ENCODE results near the gene ARHGAP15. TPM values are rescaled to one million over a fixed set of nuclear protein-coding genes. Genes with fewer than 3 reads are reported as not detected.

Gene ARHGAP15
- total RNA-seq, 1 donor from 2014 or later: 32.2 TPM

DNA sequence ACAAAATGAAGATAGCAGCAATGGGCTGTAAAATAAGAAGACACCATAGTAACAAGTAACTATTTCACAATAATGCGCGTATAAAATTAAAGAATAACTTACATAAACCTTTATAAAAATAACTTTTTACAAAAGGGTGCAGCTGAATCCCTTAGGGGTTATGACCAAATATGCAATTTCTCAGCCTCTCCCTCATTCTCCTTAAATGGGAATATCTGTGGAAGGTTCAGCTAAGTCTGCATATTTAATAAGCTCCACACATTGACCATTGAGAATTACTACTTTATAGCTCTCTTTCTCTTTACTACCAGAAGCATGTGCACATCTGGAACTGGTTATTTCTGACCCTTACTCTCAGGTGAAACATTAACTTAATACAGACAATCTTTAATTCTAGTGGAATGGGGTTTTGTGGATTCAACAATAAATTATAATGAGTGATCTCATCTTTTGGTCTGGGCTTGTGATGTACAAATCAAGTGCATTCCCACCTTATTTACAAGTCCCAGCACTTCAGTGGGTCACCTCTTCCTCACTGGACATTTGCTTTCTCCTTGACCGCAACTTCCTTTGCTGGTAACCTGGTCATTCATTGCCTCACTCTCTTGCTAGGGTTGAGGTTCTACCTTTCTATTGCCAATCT is 15.7 kb downstream of the ARHGAP15 start:
- DNase-seq: no peak

DNA sequence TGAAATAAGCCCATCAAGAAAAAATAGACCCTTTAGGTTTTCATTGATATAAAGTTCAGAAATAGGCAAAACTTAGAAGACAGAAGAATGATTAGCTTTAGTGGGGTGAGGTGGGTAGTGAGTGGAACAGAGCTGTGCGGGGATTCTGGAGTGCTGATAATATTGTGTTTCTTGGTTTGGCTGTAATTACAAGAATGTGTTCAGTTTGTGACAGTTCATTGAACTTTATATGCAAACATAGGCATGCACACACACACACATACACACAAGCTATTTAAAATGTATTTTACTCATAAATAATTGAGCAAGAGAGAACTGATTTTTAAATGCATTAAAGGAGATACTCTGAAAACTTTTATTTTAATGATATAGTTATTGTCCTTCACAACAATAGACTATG is 17.1 kb downstream of the ARHGAP15 start:
- no peak for DNase-seq

DNA sequence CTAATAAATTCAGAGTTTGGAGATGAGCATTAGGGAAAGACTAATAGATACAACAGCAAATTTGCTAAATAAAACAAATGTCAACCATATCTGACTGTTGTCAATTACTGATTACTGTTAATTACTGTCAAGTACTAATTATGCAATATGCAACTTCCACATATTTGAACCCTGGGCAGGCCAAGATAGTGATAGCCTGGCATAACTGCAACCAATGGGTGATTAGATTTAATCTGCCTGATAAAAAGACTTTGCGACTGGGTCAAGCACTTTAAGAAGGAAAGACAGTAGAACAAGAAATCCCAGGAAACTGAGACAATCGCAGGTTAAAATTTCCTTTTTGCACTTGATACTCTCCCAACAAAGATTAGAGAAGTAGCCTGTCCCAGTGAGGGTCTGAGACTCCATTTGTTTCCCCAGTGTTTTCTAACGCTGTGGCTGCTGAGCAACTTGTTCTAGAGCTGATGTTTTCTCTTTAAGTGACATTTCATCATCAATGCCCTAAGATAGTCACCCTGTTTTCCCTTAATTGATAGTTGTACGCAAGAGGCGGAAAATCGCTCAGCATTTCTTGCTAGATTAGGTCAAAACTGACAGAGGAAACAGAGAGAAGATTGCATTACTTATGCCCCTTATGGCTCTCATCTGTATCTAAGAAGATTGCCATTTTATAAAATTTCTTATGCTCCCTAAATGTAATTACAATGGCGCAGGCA is 17.8 kb downstream of the ARHGAP15 start:
- no peak for DNase-seq

DNA sequence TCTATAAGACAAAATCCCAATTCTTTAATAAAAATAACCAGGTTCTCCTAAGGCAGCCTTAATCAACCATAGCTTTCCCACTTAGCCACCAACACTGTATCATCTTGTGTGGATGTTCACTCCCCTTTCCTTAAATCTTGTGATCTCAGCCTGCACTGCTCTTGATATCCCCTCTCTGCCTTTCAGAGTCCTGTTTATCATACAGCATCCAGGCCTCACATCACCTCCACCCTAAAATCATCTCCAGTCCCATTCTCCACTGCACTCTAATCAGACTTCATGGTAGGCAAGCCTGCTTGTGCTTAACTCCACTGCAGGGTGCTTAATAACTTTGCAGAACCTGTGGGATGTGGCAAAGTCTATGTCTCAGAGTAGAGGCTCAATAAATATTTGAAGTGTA is 18.8 kb downstream of the ARHGAP15 start:
- DNase-seq: no peak

DNA sequence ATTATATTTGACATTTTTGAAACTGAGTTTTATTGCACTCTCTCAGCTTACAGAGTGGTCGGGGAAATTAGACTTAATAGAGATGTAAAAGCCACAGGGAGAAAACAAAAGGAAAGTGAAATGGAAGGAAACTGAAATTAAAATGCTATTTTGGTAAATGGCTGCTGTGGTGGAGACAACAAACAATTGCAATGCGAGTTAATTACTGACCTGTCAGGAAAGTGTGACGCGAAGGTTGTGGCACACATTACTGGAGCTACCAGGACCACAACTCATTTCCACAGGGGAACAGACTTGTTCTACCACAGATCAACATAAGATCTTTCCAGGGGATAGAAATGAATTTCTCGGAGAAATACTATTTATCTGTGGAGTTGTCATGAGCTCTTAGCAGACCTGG is 19.5 kb downstream of the ARHGAP15 start:
- no peak for DNase-seq

DNA sequence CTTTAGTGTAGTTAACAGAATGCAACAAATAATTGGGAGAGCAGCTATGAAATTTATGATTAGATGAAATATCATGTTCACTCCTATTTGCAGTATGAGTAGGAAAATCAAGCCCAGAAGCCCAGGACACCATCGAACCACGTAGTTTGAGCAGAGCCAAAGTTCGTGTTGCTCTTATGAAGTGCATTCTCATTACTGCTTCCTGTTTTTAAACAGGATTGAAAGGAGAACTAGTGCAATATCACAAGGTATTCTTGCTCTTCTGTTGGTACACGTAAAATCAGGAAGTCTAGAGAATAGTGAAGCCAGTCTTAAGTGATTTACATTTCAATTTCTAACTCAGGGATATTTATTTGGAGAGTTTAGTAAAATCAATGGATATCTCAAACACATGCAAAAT is 21.1 kb downstream of the ARHGAP15 start:
- DNase-seq: no peak

DNA sequence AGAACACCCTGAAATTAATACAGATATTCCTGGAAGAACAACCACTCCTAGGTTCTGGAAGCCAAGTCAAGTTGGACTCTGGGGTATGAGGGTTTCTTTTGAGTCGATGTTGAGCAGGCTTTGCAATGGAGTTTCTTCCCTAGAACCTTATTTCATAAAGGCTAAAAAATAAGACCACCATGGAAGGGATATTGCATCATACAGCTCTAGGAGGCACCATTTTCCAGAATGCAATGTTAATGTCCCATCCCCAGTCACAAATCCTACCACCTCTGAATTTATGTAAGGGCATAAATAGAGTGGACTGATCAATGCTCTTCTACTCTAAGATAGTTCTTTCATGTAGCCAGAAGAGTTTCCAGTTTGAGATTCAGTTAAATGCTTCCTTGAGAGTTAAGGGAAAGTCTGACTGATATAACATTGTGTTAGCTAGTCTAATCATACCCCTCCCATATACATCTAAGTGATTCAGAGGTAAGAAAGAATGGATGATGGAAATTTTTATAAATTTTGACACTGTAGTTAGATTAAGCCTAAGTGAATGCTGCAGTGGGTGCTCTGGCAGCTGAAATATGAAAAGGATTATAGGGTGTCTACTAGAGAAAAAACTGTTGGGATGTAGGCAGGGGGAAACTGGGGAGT is 22.0 kb downstream of the ARHGAP15 start:
- DNase-seq: no peak

DNA sequence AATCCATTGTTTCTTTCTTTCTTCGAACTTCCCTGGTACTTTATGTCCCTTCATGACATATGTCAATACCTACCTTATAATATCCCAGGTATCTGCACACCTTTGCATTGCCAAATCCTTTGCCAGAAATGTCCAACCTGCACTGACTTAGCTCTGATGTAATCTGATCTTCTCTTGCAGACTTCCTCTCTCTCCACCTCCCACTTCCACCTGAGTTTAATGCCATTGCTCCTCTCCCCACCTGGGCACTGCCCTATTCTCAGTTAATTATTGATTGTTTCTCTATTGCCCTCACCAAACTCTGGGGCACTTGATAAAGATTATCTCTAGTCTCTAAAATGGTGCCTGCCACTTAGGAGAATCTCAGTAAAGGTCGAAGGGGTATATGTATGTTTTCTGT is 23.0 kb downstream of the ARHGAP15 start:
- no peak for DNase-seq

DNA sequence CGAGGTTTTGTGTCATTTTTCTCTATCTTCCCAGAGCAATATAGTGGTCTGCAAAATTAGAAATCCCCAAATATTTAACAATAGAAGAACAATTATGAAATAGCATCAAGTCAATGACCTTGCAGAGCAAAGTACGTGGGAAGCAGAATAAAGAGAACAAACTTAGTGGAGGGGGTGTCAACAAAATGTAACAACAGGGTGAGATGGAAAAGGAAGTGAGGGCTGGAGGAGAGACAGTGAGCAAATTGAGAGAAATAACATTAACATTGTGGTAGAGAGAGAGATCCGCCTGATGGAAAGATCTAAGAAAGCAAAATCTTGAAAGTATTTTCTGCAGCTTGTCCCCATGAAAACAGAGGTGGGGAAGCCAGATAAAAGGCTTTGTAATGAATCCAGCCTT is 23.4 kb downstream of the ARHGAP15 start:
- DNase-seq: no peak

DNA sequence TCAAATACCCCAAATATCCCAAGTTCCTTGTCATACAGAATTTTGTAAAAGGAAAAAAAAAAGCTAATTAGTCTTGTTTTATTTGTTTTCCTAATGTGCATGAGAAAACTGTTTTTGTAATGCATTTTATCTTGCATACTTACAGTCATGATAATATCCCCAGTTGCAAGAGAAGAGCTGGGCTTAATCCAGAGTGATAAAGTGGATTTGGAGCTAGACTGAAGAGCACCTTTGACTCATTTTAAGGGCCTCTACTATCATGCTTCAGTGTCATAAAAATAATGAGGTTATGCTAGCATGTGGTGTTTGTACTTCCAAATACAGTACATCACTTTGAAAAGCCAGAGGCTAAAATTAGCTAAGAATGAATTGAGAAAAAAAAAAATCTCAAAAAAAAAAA is 26.4 kb downstream of the ARHGAP15 start:
- DNase-seq: no peak

DNA sequence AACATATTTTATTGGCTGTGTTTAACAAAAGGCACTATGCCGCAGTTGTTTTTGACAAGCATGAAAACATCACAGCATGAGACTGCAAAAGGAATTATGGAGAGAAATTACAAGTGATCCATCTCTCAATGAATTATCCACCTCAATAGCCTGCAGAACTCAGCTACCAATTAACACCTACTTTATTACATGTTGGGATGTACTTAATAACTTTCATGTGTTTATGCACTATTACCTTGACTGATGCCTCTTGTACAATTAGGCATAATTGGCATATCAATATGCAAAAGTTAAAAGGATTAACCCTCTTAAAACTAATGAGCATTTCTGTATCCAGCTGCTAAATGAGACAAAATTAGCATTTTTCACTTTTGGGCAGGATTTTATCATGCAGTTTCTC is 27.8 kb downstream of the ARHGAP15 start:
- DNase-seq: no peak

DNA sequence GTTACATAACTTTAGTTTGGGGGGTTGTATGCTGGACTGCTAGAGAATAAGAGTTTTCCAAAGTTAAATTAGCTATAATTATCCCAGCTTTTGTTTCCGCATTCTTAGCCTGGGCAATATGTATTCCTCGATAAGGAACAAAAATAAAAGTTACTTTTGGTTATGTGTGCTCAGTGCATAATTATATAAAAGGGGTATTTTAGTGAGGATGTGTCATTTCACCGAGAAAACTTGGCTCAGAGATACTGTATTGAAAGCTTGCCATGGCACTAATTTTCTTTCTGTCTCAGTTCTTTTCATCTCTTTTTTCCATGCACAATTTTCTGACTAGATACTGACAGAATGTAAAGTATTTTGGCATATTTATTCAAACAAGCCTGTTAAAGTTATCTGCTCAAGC is 28.2 kb downstream of the ARHGAP15 start:
- DNase-seq: no peak

DNA sequence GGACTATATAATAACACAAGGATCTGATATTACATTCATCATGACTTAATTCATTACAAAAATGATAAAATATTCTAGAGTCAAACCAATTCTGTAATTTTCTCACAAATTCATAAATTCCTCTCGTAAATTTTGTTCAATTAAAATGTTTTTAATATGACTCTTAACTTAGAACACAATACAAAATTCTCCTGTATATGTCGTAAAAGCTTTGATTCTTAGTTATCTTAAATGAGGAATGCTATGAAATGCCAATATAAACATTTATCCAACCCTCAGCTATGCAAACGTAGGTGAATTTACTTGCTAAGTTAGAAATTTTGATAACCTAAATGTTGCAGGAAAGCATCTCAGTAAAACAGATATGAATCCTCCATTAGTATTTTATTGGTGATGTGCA is 28.9 kb downstream of the ARHGAP15 start:
- no peak for DNase-seq

DNA sequence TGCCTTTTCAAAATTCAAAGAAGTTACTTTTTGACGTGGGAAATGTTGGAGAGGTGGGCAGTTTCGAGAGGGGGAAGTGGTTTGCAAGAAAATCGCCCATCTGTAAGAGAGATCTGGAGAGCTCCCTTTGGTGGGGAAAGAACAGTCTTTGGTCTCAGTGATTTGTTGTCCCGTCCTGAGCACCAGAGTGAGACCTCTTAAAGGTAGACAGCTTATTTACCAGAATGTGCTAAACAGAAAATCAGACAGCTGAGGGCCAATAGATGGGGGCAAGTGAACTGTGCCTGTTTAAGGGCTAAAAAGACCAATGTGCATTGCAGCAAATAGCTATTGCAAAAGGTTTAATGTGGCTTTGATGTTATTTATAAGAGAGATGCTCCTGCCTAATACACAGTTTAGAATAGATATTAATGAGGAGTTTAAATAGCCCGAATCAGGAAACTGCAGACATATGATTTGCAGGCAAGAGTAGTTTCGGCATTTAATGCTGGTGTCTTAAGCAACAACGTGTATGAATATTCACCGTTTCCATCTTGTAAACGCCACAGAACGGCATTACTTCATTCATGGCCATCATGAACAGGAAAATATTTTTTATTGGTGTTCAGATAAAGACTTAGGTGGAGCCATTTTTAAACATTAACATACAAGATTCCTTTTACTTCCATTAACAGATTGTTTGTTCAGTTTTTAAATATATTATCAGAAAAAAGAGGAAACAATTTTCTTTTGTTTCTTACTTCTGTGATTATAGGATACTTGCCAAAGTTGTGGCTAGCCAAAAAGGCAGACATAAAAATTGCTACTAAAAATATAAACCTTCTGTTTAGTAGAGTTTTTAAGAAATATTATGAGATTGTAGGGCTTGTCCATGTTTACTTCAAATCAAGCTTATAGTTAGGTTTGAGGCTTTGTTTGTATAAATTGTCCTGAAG is 29.6 kb downstream of the ARHGAP15 start:
- DNase-seq: no peak

DNA sequence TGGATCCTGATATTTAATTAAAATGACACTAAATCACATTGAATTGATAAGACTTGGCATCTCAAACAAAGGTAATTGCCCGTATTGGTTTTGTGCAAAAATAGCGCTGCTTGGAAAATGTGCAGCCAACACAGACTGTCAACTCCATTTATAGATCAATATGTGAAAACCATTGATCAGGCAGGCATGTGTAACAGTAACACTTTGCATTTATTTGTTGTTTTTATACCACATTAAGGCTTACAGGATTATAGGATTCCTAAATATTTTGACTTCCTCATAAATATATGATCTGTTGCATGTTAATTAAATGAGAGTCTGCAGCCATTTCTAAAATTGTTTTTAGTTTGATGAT is 30.2 kb downstream of the ARHGAP15 start:
- DNase-seq: no peak

DNA sequence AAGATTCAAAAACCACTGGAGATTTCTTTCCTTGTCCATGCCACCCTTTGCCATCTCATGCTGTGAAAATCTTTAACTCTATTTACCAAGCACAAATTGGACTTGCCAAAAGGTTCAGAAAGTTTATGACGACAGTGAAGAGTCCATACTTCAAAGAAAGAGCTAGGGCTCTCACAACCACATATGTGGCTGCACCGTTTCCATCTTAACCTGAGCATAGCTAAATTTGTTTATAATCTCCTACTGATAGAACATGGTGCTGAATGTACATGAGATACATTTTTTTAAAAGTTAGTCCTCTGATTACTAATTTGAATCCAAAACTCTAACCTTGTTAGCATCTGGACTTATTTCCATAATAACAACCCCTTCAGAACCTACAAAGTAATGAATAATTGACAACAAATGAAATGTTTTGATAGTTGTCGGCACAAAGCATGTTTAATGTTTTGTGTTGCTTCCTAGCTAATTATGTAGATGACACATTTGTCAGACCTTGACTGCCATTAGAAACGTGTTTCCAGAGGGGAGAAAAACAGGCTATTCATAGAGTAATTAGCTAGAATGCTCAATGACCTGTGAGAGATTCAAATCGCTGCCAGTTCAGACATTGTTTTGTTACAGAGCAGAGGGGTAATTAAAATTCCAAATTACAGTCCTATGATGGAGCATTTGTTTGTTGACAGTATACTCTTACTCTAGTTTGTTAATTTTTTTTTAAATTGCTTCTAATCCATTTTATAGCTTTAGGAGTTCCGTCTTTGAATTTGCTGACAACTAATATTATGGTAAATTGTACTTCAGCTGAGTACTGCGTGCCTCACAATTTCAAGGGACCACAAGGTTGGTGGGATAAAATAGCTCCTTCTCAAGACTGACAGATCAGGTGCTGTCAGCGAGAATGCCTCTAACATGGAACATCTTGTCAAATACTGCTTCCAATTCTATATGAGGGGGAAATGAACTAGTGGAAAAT is 31.8 kb downstream of the ARHGAP15 start:
- DNase-seq: no peak

DNA sequence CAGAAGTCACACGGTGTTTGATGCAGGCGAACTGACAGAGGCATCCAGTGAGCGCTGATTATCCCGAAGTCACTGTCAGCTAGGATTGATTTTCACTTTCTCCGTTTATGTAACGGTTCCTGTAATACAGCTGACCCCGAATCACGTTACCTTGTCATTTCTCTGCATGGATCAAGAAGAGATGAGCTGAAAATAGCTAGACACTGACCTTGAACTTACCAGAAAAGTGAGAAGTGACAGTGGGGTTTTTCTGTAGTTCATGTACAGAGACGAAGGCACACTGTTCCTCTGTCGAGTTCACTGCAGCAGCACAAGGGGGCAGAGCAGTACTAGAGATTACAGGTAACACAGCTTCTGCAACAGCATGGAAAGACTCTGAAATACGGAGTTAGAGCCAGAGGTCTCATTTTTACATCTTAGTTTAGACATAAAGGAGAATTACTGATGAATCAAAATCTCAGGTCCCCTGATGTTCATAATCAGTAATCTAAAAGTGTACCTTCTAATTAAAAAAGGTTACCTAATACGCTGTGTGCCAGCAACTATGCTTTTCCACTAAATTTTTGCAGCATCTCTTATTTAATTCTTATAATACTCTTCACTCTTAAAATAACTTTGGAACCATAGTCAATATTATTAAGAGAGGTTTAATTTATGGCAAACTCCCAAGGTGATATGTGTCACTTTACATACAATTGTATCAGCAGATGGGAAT is 33.1 kb downstream of the ARHGAP15 start:
- peak; percentile 85 for DNase-seq

DNA sequence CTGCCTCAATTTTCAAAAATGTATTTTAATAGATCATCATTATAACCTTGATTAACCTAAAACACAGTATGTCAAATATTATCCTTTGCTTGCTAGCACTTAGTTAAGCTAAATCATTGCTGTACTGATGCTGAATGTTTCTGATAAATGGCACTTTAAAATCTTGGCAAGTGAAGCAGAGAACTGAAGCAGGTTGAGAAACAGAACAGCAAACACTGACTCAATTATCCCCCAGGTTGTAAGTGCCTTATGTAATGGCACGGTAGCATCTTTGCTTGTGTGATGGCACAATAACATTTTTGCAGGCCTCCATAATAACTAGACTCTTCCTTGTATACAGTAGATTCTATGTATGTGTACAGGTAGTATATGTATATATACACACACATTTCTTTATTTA is 33.8 kb downstream of the ARHGAP15 start:
- DNase-seq: no peak

DNA sequence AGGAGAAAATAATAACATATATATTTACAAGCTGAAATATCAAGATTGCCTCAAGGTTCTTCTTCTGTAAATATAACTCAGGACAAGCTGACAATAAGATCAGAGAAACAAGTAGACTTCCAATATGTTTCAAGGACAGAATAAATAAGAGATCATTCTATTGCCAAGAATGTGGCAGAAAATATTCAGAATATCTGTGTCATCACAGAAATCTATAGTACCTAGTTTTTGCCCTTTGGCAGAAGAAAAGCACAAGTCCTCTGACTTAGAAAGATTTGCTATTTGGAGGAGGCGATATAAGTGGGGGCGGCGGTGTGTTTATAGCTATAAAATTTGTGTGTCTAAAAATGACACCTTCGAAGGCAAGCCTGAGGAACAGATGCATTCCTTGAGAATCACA is 34.3 kb downstream of the ARHGAP15 start:
- no peak for DNase-seq

DNA sequence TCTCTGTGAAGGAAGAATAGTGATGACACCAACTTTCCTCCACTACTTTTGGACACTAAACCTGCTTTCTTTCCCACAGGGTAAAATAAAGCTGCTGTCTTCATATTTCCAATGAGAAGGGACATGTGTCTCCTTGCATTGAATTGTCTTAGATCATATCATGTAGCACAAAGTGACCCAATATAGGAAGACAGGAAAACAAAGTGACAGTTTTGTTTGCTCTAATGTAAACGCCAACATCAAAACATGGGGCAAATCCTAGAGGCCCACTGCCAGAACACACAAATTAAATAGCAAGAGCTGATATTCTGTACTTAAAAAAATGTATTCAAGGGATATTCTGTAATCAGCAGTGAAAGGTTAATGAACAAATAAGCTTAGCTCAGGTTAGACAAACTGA is 36.1 kb downstream of the ARHGAP15 start:
- DNase-seq: no peak

DNA sequence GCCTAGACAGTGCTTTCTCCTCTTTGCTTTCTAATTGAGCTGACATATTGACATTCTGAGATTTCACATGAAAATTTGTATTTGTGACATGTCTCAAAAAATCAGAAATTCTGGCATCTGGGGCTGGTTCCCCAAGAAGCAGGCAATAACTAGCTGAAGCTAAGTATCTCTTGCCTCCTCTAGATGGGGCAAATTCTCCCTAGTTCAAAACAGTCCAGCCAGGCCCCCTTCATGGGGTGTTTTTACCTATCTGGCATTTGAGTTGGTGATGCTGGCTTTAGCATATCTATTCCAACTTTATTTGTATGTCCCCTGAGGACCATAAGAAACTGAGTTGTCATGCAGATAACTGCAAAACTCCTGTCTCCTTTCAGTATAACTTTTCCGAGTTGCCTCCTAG is 39.9 kb downstream of the ARHGAP15 start:
- no peak for DNase-seq
